ENCODE results near the gene ZNF354C. TPM values are rescaled to one million over a fixed set of nuclear protein-coding genes. Genes with fewer than 3 reads are reported as not detected.

The ZNF354C gene
- total and polyA plus RNA-seq, 2 of the 13 experiments (the other 11 are each of a cell fraction or from before 2014, with no cell fraction given) = 0.02 TPM; not detected in 1

DNA sequence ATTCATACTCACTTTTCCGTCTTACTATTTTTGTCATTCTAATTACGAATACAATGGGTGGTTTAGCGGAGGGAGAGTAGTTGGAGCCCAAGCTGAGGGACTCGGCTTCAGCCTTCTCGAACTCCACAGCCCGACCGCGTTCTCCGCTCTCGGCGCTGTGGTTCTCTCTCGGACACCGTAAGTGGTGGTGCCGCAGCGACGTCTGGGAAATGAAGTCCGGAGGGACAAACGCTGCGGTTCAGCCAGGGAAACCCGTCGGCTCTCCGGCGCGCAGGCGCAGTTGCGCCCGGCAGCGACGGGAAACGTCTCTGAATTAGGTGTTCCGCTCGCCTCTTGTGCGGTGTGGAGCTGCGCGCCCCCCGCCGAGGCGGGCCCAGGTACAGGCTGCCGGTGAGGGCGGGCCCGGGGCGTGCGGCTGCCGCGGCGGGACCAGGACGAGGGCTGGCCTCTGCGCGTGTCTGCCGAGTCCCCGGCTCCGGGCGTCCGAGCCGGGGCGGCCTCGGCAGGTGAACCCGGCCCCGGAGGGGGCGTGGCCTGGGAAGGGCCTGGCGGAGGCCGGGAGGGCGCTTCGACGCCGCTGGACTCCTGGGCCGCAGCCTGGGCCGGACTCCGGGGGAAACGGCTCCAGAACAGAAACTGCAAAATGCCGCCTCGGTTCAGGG is 36.5 kb upstream of the ZNF354C start, which contains the start of gene ZNF879 (continued):
- TF ChIP-seq, protein P1, sequence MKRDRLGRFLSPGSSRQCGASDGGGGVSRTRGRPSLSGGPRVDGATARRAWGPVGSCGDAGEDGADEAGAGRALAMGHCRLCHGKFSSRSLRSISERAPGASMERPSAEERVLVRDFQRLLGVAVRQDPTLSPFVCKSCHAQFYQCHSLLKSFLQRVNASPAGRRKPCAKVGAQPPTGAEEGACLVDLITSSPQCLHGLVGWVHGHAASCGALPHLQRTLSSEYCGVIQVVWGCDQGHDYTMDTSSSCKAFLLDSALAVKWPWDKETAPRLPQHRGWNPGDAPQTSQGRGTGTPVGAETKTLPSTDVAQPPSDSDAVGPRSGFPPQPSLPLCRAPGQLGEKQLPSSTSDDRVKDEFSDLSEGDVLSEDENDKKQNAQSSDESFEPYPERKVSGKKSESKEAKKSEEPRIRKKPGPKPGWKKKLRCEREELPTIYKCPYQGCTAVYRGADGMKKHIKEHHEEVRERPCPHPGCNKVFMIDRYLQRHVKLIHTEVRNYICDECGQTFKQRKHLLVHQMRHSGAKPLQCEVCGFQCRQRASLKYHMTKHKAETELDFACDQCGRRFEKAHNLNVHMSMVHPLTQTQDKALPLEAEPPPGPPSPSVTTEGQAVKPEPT (CRISPR knock-in tag; IDR thresholded peaks at IDR 0.05; ENCODE audit: low read depth) = no peak
- TF ChIP-seq AKAP8 (CRISPR knock-in tag; IDR thresholded peaks at IDR 0.05) (no peak), ZNF577 (CRISPR knock-in tag; IDR thresholded peaks at IDR 0.05; ENCODE audit: borderline replicate concordance, low read depth) (no peak), ZNF225 (CRISPR knock-in tag; IDR thresholded peaks at IDR 0.05) (no peak), SAP130 (CRISPR knock-in tag; IDR thresholded peaks at IDR 0.05; ENCODE audit: low read depth) (peak; percentile 62; the same call in 1 of the 2 replicates), SP140L (CRISPR knock-in tag; IDR thresholded peaks at IDR 0.05; ENCODE audit: borderline replicate concordance) (no peak), MEIS2 (CRISPR knock-in tag; IDR thresholded peaks at IDR 0.05) (no peak), DR1 (CRISPR knock-in tag; IDR thresholded peaks at IDR 0.05) (no peak), ATRX (CRISPR knock-in tag; IDR thresholded peaks at IDR 0.05; ENCODE audit: borderline replicate concordance) (no peak), ZNF383 (CRISPR knock-in tag; IDR thresholded peaks at IDR 0.05; ENCODE audit: borderline replicate concordance) (no peak), ZSCAN25 (CRISPR knock-in tag; IDR thresholded peaks at IDR 0.05) (no peak), FOXO1 (CRISPR knock-in tag; IDR thresholded peaks at IDR 0.05) (no peak), SKIL (CRISPR knock-in tag; IDR thresholded peaks at IDR 0.05; ENCODE audit: borderline replicate concordance) (no peak), HDAC6 (IDR thresholded peaks at IDR 0.05; ENCODE audit: low read depth, low read length) (no peak), ZNF317 (CRISPR knock-in tag; IDR thresholded peaks at IDR 0.05) (no peak), ZBTB21 (CRISPR knock-in tag; IDR thresholded peaks at IDR 0.05) (no peak), SMARCE1 (IDR thresholded peaks at IDR 0.05; ENCODE audit: borderline replicate concordance) (no peak), USF2 (IDR thresholded peaks at IDR 0.05; ENCODE audit: low read depth, low read length) (no peak), USF2 (CRISPR knock-in tag; IDR thresholded peaks at IDR 0.05; ENCODE audit: borderline replicate concordance) (no peak), ZNF138 (CRISPR knock-in tag; IDR thresholded peaks at IDR 0.05; ENCODE audit: low read depth) (no peak), ESRRA (CRISPR knock-in tag; IDR thresholded peaks at IDR 0.05; ENCODE audit: low read depth) (no peak)
- TF ChIP-seq, protein P2, sequence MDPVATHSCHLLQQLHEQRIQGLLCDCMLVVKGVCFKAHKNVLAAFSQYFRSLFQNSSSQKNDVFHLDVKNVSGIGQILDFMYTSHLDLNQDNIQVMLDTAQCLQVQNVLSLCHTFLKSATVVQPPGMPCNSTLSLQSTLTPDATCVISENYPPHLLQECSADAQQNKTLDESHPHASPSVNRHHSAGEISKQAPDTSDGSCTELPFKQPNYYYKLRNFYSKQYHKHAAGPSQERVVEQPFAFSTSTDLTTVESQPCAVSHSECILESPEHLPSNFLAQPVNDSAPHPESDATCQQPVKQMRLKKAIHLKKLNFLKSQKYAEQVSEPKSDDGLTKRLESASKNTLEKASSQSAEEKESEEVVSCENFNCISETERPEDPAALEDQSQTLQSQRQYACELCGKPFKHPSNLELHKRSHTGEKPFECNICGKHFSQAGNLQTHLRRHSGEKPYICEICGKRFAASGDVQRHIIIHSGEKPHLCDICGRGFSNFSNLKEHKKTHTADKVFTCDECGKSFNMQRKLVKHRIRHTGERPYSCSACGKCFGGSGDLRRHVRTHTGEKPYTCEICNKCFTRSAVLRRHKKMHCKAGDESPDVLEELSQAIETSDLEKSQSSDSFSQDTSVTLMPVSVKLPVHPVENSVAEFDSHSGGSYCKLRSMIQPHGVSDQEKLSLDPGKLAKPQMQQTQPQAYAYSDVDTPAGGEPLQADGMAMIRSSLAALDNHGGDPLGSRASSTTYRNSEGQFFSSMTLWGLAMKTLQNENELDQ (CRISPR knock-in tag; IDR thresholded peaks at IDR 0.05; ENCODE audit: borderline replicate concordance) = no peak

Measured in HepG2 (cell line).